Kidney (tissue), 14 donors: ENCODE data around the gene AGER. TPM values are rescaled to one million over a fixed set of nuclear protein-coding genes. Genes with fewer than 3 reads are reported as not detected.

ENCODE experiments used
- DNase-seq, 5 donors: peaks; one replicate each; pipeline ENCODE4 v3.0.0-alpha.2; 2013 to 2020
- FAIRE-seq: peaks from 2 replicates; lab custom pipeline; 2012; peaks lifted over from hg19 to GRCh38; lab: Jason Lieb, UNC
- H3K27ac ChIP-seq, 2 donors: one replicate each; pipeline ENCODE4 v1.7.0; 2013; ENCODE audit warnings: low read depth in 2 of 2, low read length in 2 of 2, inconsistent platforms in 1 of 2
- H3K27me3 ChIP-seq: one replicate; pipeline ENCODE4 v1.7.1; 2013; ENCODE audit warnings: low read length, inconsistent platforms; ENCODE audit not compliant: control insufficient read depth, insufficient read depth
- H3K36me3 ChIP-seq, 3 donors: one replicate each; pipeline versions ENCODE4 v1.7.0 to v1.7.1; 2013; ENCODE audit warnings: low read length in 3 of 3, control low read depth in 1 of 3, inconsistent platforms in 1 of 3; ENCODE audit not compliant: insufficient read depth in 3 of 3, control insufficient read depth in 2 of 3
- H3K4me1 ChIP-seq, 3 donors: one replicate each; pipeline versions ENCODE4 v1.7.0 to v1.7.1; 2013; ENCODE audit warnings: low read length in 3 of 3, inconsistent platforms in 1 of 3, low read depth in 1 of 3; ENCODE audit not compliant: control insufficient read depth in 2 of 3, insufficient read depth in 2 of 3
- H3K4me3 ChIP-seq, 3 donors: one replicate each; pipeline versions ENCODE4 v1.7.0 to v1.8.1; 2013; ENCODE audit warnings: low read length in 3 of 3, control low read depth in 1 of 3, inconsistent platforms in 1 of 3
- H3K9ac ChIP-seq, 3 donors: one replicate each; pipeline versions ENCODE4 v1.7.0 to v1.7.1; 2013; ENCODE audit warnings: low read length in 3 of 3, control low read depth in 1 of 3, inconsistent platforms in 1 of 3
- H3K9me3 ChIP-seq, 3 donors: one replicate each; pipeline versions ENCODE4 v1.7.0 to v1.7.1; 2013; ENCODE audit warnings: low read length in 3 of 3, control low read depth in 1 of 3, inconsistent platforms in 1 of 3; ENCODE audit not compliant: control insufficient read depth in 2 of 3, insufficient read depth in 1 of 3
- intact Hi-C: fragments of 100-400 bp; cut with DNase I; formaldehyde crosslinking; loops from one replicate; pipeline ENCODE4 v1.11.1; 2022
- polyA plus RNA-seq: library from polyadenylated mRNA; stranded (reverse); fragments of 350-450 nt; fragmentation: Illumina TruSeq; extraction: RNeasy Lipid Tissue Mini Kit (QIAGEN cat#74804); gene quantifications from one replicate; pipeline ENCODE4 v1.2.3, GENCODE V29; 2014; ENCODE audit warnings: low read depth, low replicate concordance; ENCODE audit not compliant: insufficient read depth
- total RNA-seq: library from RNA; stranded (reverse); fragmentation: NEBNext Ultra II Directional; extraction: Animal tissue kit (Norgen Biotek cat#: 25700); gene quantifications from one replicate; pipeline ENCODE4 v1.2.1, GENCODE V29; 2021
- TF ChIP-seq, protein P1 (sequence below): IDR thresholded peaks from 3 replicates; pipeline ENCODE4 v1.5.1; 2012; ENCODE audit warnings: mild to moderate bottlenecking, moderate library complexity, borderline replicate concordance; ENCODE audit not compliant: insufficient read depth; ENCODE audit errors: extremely low read depth
- donor health status: control.
- donor health status: control.
- donor health status: control.
- donor health status: control.
- donor health status: control.
- donor health status: DM: yes; HTN: yes; CAD: no.
- donor health status: Normal renal cell carcinoma (clear cell type).

The AGER gene
- total and polyA plus RNA-seq, 2 donors from 2014 or later, result 7.1 to 13.0 TPM

DNA sequence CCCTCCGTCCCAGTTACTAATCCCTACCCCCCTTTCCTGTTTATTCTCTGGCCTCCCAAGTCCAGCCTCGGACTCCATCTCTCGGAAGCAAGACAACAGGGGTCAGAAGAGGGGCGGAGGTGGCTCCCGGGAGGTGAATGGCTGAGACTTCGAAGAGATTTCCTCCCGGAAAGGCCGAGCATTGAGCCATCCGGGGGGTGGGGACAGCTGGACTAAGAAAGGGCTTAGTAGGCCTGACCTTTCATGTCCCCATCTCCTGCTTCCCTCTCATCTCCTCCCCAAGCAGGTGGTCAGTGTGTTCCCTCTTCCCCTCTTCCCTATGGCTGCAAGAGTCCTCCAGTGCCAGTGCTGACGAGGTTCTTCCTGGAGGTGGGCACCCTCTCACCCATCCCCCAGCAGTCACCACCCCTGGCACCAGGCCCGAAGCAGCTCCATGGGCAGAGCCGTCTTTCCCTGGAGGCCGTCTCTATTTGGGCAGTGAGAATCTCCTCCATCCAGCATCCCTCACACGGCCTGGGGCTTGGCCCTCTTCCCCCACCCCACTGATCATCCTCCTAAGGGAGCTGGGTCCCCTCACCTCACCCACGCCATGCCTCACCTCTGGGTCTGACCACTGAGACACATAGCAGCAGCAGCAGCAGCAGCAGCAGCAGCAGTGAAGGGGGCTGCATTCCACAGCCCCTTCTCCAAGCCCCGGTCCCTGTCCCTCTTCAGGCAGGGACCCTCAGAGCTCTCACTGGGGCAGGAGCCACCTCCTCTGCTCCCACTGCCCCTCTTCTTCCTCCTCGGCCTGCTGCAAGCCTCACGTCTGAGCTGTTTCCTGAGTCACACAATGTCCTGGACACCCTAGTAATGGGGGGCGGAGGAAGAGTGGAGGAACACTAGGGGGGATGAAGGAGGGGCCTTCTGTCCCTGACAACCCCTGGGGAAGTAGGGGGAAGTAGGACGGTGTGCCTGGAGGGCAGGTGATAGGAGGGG is 39.5 kb upstream of the AGER start, which contains the start of gene NOTCH4:
Gene NOTCH4 (minus strand): TSS at position 810 of the 978 bp plus-strand sequence. CDS start 139 bp downstream, at position 671.
- H3K27ac ChIP-seq, result peak within 1 kb of the TSS; percentile 43 to 73
- no peaks in the 10 kb centered on the region for H3K9me3 ChIP-seq
- FAIRE-seq (no peak), DNase-seq (no peak)
- H3K4me3 ChIP-seq, result peak within 1 kb of the TSS in 2 of 3 donors; percentile 26 to 56
- H3K4me1 ChIP-seq, result no peaks in the 10 kb centered on the region
- H3K9ac ChIP-seq, result no peak within 1 kb of the TSS
- no peaks in the 10 kb centered on the region for H3K27me3 ChIP-seq
- intact Hi-C loops, result no loop called here
- TF ChIP-seq, protein P1, sequence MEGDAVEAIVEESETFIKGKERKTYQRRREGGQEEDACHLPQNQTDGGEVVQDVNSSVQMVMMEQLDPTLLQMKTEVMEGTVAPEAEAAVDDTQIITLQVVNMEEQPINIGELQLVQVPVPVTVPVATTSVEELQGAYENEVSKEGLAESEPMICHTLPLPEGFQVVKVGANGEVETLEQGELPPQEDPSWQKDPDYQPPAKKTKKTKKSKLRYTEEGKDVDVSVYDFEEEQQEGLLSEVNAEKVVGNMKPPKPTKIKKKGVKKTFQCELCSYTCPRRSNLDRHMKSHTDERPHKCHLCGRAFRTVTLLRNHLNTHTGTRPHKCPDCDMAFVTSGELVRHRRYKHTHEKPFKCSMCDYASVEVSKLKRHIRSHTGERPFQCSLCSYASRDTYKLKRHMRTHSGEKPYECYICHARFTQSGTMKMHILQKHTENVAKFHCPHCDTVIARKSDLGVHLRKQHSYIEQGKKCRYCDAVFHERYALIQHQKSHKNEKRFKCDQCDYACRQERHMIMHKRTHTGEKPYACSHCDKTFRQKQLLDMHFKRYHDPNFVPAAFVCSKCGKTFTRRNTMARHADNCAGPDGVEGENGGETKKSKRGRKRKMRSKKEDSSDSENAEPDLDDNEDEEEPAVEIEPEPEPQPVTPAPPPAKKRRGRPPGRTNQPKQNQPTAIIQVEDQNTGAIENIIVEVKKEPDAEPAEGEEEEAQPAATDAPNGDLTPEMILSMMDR, result no peak
- H3K36me3 ChIP-seq, result no peaks in the 10 kb centered on the region

DNA sequence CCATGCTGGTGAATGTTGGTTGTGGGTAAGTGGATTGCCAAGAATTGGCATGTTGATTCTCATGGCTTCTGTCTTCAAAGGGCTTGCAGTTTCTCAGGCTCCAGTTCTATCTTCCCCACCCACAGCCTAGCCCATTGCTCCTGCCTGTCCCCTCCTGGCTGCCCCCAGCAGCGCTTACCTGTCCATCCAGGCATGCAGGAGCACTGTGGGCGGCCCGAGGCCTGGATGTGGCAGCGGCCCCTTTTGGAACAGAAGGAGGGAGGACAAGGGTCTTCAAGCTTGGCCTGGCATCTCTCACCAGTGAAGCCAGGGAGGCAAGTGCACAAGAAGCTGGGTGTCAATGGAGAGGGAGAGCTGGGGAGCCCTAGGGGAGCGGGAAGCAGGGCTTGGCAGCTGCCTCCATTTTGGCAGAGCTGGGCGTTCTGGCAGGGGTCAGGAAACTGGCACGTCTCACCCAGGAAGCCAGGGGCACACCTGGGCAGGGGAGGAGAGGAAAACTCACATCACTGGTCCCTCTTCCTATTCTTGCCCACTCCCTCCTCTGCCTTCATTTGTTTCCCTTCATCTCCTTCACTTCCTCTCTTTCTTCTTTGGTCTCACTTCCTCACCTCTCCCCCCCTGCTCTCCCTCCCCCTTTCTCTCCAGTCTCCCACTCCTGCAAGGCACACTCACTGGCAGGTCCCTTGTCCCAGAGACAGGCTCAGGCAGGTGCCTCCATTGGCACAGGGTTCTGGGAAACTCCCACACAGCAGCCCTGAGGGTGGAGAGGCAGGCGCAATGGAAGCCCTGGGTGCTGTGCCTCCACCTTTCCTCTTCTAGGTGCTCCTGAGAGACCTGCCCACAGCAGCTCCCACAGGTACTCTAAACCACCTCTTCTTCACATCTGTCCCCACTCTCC is 38.5 kb upstream of the AGER start:
- TF ChIP-seq, protein P1, result no peak
- peak overlapping the region in 2 of 3 donors; percentile 26 to 41 for H3K4me3 ChIP-seq
- intact Hi-C loops, result no loop called here
- H3K36me3 ChIP-seq, result no peaks in the 10 kb centered on the region
- H3K9me3 ChIP-seq, result no peaks in the 10 kb centered on the region
- H3K27ac ChIP-seq, result peak overlapping the region; percentile 32 to 64
- no peaks in the 10 kb centered on the region for H3K27me3 ChIP-seq
- no peak overlapping the region for H3K9ac ChIP-seq
- FAIRE-seq (no peak), DNase-seq (no peak)
- no peaks in the 10 kb centered on the region for H3K4me1 ChIP-seq

DNA sequence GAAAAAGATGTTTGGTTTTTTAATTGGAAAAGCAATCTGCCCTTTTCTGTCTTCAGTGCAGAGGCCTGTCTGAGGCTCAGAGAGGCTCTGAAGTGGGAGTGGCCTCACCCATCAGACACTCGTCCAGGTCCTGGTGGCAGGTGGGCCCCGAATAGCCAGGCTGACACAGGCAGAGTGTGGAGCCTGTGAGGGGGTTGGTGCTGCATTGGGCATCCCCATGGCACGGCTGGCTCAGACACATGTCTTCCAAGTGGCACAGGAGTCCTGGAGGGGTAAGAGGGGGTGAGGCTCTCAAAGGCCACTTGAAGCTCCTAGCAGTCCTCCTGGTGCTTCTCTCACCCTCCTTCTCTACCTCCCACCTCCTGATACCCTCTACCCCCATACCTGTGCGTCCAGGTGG is 36.0 kb upstream of the AGER start:
- no peak for DNase-seq
- Histone ChIP-seq H3K27me3 (no peaks in the 10 kb centered on the region), H3K4me1 (no peaks in the 10 kb centered on the region), H3K9ac (no peak overlapping the region), H3K27ac (no peak overlapping the region), H3K4me3 (no peak overlapping the region), H3K36me3 (no peaks in the 10 kb centered on the region), H3K9me3 (no peaks in the 10 kb centered on the region)
- intact Hi-C loops, result no loop called here
- TF ChIP-seq, protein P1, result no peak
- no peak for FAIRE-seq
